Measurements from ENCODE around the gene SIMC1.
"Not testable (repeated sequence)": the region's sequence is repeated elsewhere in the genome, so short reads cannot be mapped to it uniquely, and the experiment has no call there.

- TF ChIP-seq CTCF, EZH2, EZH2phosphoT487 (IDR thresholded peaks at IDR 0.05): not testable (repeated sequence)
Measured at GRCh38 chr5:176239304-176239703, 1.1 kb downstream of the SIMC1 start.
